CD8-positive, alpha-beta memory T cell (primary cell): ENCODE measurements around the gene MCC. TPM values are rescaled to one million over a fixed set of nuclear protein-coding genes. Genes with fewer than 3 reads are reported as not detected.

Experiments
- CTCF ChIA-PET: fragments of 350-600 bp; sonication (Branson Sonifier 250); formaldehyde crosslinking; loops from one replicate; lab custom pipeline; 2021; ENCODE audit warnings: antibody characterized with exemption; lab: Charles Lee
- POLR2A ChIA-PET: fragments of 350-600 bp; sonication (Branson Sonifier 250); formaldehyde crosslinking; loops from one replicate; lab custom pipeline; 2021; ENCODE audit warnings: antibody characterized with exemption; lab: Charles Lee
- DNase-seq, 5 donors: peaks; one replicate each; pipeline versions ENCODE4 v3.0.0 to v3.0.0-alpha.2; 2020 to 2022; ENCODE audit warnings: mixed read lengths in 1 of 5
- H3K27ac ChIP-seq: one replicate; pipeline ENCODE4 v1.7.0; 2013; ENCODE audit warnings: low read depth, mild to moderate bottlenecking, low read length, moderate library complexity
- H3K27me3 ChIP-seq: 2 replicates; pipeline ENCODE4 v1.7.0; 2013; ENCODE audit warnings: low read length, mild to moderate bottlenecking; ENCODE audit not compliant: insufficient read depth, poor library complexity, severe bottlenecking
- H3K36me3 ChIP-seq: 2 replicates; pipeline ENCODE4 v1.7.0; 2013; ENCODE audit warnings: mild to moderate bottlenecking, low read length, moderate library complexity; ENCODE audit not compliant: insufficient read depth
- H3K4me1 ChIP-seq: 2 replicates; pipeline ENCODE4 v1.7.0; 2013; ENCODE audit warnings: mild to moderate bottlenecking, low read length, moderate library complexity; ENCODE audit not compliant: insufficient read depth
- H3K4me3 ChIP-seq: 2 replicates; pipeline ENCODE4 v1.7.0; 2013; ENCODE audit warnings: mild to moderate bottlenecking, low read length
- H3K9me3 ChIP-seq: 2 replicates; pipeline ENCODE4 v1.7.0; 2013; ENCODE audit warnings: mild to moderate bottlenecking, low read length
- H3K27ac Mint-ChIP-seq, 8 donors: one replicate each; pipeline ENCODE4 v1.8.0; 2020 to 2021; ENCODE audit warnings: mixed read lengths in 8 of 8, mild to moderate bottlenecking in 6 of 8, inconsistent platforms in 3 of 8, moderate library complexity in 3 of 8
- H3K27me3 Mint-ChIP-seq, 2 donors: one replicate each; pipeline ENCODE4 v1.8.0; 2020 to 2021; ENCODE audit warnings: mixed read lengths in 2 of 2, mild to moderate bottlenecking in 1 of 2, moderate library complexity in 1 of 2
- H3K36me3 Mint-ChIP-seq, 3 donors: one replicate each; pipeline ENCODE4 v1.8.0; 2020 to 2021; ENCODE audit warnings: mixed read lengths in 3 of 3, inconsistent platforms in 1 of 3, mild to moderate bottlenecking in 1 of 3
- H3K4me1 Mint-ChIP-seq, 3 donors: one replicate each; pipeline ENCODE4 v1.8.0; 2020 to 2021; ENCODE audit warnings: mixed read lengths in 3 of 3, inconsistent platforms in 1 of 3, mild to moderate bottlenecking in 1 of 3
- H3K4me3 Mint-ChIP-seq, 7 donors: one replicate each; pipeline ENCODE4 v1.8.0; 2020 to 2021; ENCODE audit warnings: mixed read lengths in 7 of 7, mild to moderate bottlenecking in 6 of 7, moderate library complexity in 4 of 7, inconsistent platforms in 2 of 7
- H3K9me3 Mint-ChIP-seq, 5 donors: one replicate each; pipeline ENCODE4 v1.8.0; 2020 to 2022; ENCODE audit warnings: mixed read lengths in 5 of 5, mild to moderate bottlenecking in 3 of 5, moderate library complexity in 2 of 5, inconsistent platforms in 1 of 5
- polyA plus RNA-seq: library from polyadenylated mRNA; unstranded; fragments of 300-500 nt; fragmentation: Illumina TruSeq; gene quantifications from one replicate; pipeline ENCODE4 v1.2.3, GENCODE V29; 2021
- total RNA-seq, 2 experiments: library from RNA; stranded (reverse); gene quantifications; one replicate each; pipeline ENCODE4 v1.2.3, GENCODE V29; 2021

The MCC gene
- total and polyA plus RNA-seq, 3 experiments from 2014 or later = 4.2 to 5.4 (median 4.9) TPM

GRCh38 chr5:113026211-113026610 is 462.0 kb downstream of the MCC start:
- Histone ChIP-seq H3K9me3 (no peaks in the 10 kb centered on the region), H3K27ac (no peak overlapping the region), H3K4me3 (no peak overlapping the region), H3K4me1 (peaks cover 29% of the 10 kb centered on the region), H3K27me3 (no peaks in the 10 kb centered on the region), H3K36me3 (peaks cover 5% of the 10 kb centered on the region)
- Mint-ChIP-seq H3K27ac (peak overlapping the region in 2 of 8 donors; percentile 15 to 81), H3K4me1 (peaks cover 40 to 43% (median 41%) of the 10 kb centered on the region in 3 donors), H3K36me3 (peaks cover 14 to 54% (median 19%) of the 10 kb centered on the region in 3 donors), H3K9me3 (no peaks in the 10 kb centered on the region), H3K4me3 (no peak overlapping the region), H3K27me3 (no peaks in the 10 kb centered on the region)
- no peak for DNase-seq
- ChIA-PET CTCF (interaction anchor here (0.6 to 1.7 kb wide), 3 partner anchors 16 to 580 kb away, joined by 3 to 6 read pairs (median 3); no protein-coding TSS in a partner anchor), POLR2A (no interaction called here)

- Mint-ChIP-seq H3K4me1 (peaks cover 45 to 49% (median 46%) of the 10 kb centered on the region in 3 donors), H3K36me3 (peaks cover 14 to 54% (median 16%) of the 10 kb centered on the region in 3 donors), H3K27ac (peak overlapping the region in 7 of 8 donors; percentile 15 to 81 (median 54)), H3K27me3 (no peaks in the 10 kb centered on the region), H3K9me3 (no peaks in the 10 kb centered on the region), H3K4me3 (no peak overlapping the region)
- Histone ChIP-seq H3K9me3 (no peaks in the 10 kb centered on the region), H3K27ac (no peak overlapping the region), H3K27me3 (no peaks in the 10 kb centered on the region), H3K36me3 (peaks cover 5% of the 10 kb centered on the region), H3K4me3 (no peak overlapping the region), H3K4me1 (peaks cover 35% of the 10 kb centered on the region)
- ChIA-PET CTCF (interaction anchor here (1.2 to 1.7 kb wide), 2 partner anchors 30 to 581 kb away, joined by 3 to 6 read pairs; no protein-coding TSS in a partner anchor), POLR2A (interaction anchor here (0.7 kb wide), 1 partner anchor 108 kb away, joined by 5 read pairs; no protein-coding TSS in a partner anchor)
- no peak for DNase-seq
Observed at GRCh38 chr5:113025596-113025995, 462.7 kb downstream of the MCC start.

GRCh38 chr5:113024076-113024697 is 464.1 kb downstream of the MCC start:
- H3K36me3 Mint-ChIP-seq = peaks cover 9 to 60% (median 10%) of the 10 kb centered on the region in 3 donors
- Histone ChIP-seq H3K4me1 (peaks cover 49% of the 10 kb centered on the region), H3K27me3 (no peaks in the 10 kb centered on the region), H3K9me3 (no peaks in the 10 kb centered on the region), H3K27ac (no peak overlapping the region), H3K4me3 (no peak overlapping the region), H3K36me3 (peaks cover 5% of the 10 kb centered on the region)
- DNase-seq = no peak
- no peak overlapping the region for H3K4me3 Mint-ChIP-seq
- no peaks in the 10 kb centered on the region for H3K9me3 Mint-ChIP-seq
- ChIA-PET CTCF (interaction anchor here (1.4 to 2.3 kb wide), 3 partner anchors 21 to 29 kb away, joined by 4 to 12 read pairs (median 6); no protein-coding TSS in a partner anchor), POLR2A (no interaction called here)
- no peaks in the 10 kb centered on the region for H3K27me3 Mint-ChIP-seq
- peak overlapping the region; percentile 54 to 92 (median 78) for H3K27ac Mint-ChIP-seq
- H3K4me1 Mint-ChIP-seq = peaks cover 56 to 63% (median 59%) of the 10 kb centered on the region in 3 donors

- CTCF ChIA-PET = interaction anchor here (1.3 to 2.3 kb wide), 4 partner anchors 20 to 307 kb away, joined by 3 to 12 read pairs (median 5); no protein-coding TSS in a partner anchor
- peaks cover 10 to 61% (median 11%) of the 10 kb centered on the region in 3 donors for H3K36me3 Mint-ChIP-seq
Observed at GRCh38 chr5:113022661-113023060, 465.6 kb downstream of the MCC start.

GRCh38 chr5:113020461-113021273 is 467.6 kb downstream of the MCC start:
- Mint-ChIP-seq H3K27me3 (no peaks in the 10 kb centered on the region), H3K9me3 (no peaks in the 10 kb centered on the region), H3K36me3 (peaks cover 3 to 53% (median 4%) of the 10 kb centered on the region in 3 donors), H3K4me1 (peaks cover 76 to 85% (median 81%) of the 10 kb centered on the region in 3 donors), H3K27ac (peak overlapping the region; percentile 63 to 91 (median 85)), H3K4me3 (peak overlapping the region in 5 of 7 donors; percentile 24 to 38 (median 33))
- peaks cover 61% of the 10 kb centered on the region for H3K4me1 ChIP-seq
- H3K36me3 ChIP-seq = no peaks in the 10 kb centered on the region
- POLR2A ChIA-PET = interaction anchor here (0.6 to 1.2 kb wide), 2 partner anchors 44 to 274 kb away, joined by 5 to 12 read pairs; partner anchors contain the start of gene DCP2
- no peaks in the 10 kb centered on the region for H3K9me3 ChIP-seq
- H3K27ac ChIP-seq = no peak overlapping the region
- no peaks in the 10 kb centered on the region for H3K27me3 ChIP-seq
- CTCF ChIA-PET = interaction anchor here (1.2 kb wide), 1 partner anchor 27 kb away, joined by 3 read pairs; no protein-coding TSS in a partner anchor
- DNase-seq = peak in 1 of 5 donors; percentile 35
- no peak overlapping the region for H3K4me3 ChIP-seq

More at GRCh38 chr5:113022661-113023060, 465.6 kb downstream of the MCC start:
- H3K9me3 Mint-ChIP-seq = no peaks in the 10 kb centered on the region
- H3K4me1 Mint-ChIP-seq = peaks cover 71 to 78% (median 74%) of the 10 kb centered on the region in 3 donors
- H3K36me3 ChIP-seq = peaks cover 2% of the 10 kb centered on the region
- peak overlapping the region; percentile 64 to 92 (median 82) for H3K27ac Mint-ChIP-seq
- no peak overlapping the region for H3K27ac ChIP-seq
- DNase-seq = peak in 2 of 5 donors; percentile 61 to 74
- POLR2A ChIA-PET = interaction anchor here (1.3 kb wide), 1 partner anchor 27 kb away, joined by 4 read pairs; no protein-coding TSS in a partner anchor
- H3K27me3 ChIP-seq = no peaks in the 10 kb centered on the region
- no peaks in the 10 kb centered on the region for H3K27me3 Mint-ChIP-seq
- H3K4me3 ChIP-seq = no peak overlapping the region
- H3K9me3 ChIP-seq = no peaks in the 10 kb centered on the region
- peak overlapping the region; percentile 17 to 71 (median 65) for H3K4me3 Mint-ChIP-seq
- peaks cover 61% of the 10 kb centered on the region for H3K4me1 ChIP-seq

- ChIA-PET CTCF (no interaction called here), POLR2A (no interaction called here)
- no peak overlapping the region for H3K4me3 ChIP-seq
- Mint-ChIP-seq H3K4me1 (peaks cover 68 to 83% (median 68%) of the 10 kb centered on the region in 3 donors), H3K27ac (peak overlapping the region in 5 of 8 donors; percentile 4 to 85 (median 66)), H3K27me3 (no peaks in the 10 kb centered on the region), H3K4me3 (peak overlapping the region in 2 of 7 donors; percentile 16 to 24), H3K9me3 (no peaks in the 10 kb centered on the region), H3K36me3 (peaks cover 3 to 67% (median 13%) of the 10 kb centered on the region in 3 donors)
- peaks cover 49% of the 10 kb centered on the region for H3K4me1 ChIP-seq
- H3K9me3 ChIP-seq = no peaks in the 10 kb centered on the region
- no peaks in the 10 kb centered on the region for H3K27me3 ChIP-seq
- peaks cover 5% of the 10 kb centered on the region for H3K36me3 ChIP-seq
- DNase-seq = no peak
- no peak overlapping the region for H3K27ac ChIP-seq
Observed at GRCh38 chr5:113017881-113018635, 470.2 kb downstream of the MCC start.

GRCh38 chr5:113005454-113005853 is 482.8 kb downstream of the MCC start:
- Histone ChIP-seq H3K27ac (no peak overlapping the region), H3K27me3 (no peaks in the 10 kb centered on the region), H3K9me3 (no peaks in the 10 kb centered on the region), H3K4me1 (no peaks in the 10 kb centered on the region), H3K4me3 (no peak overlapping the region), H3K36me3 (peaks cover 31% of the 10 kb centered on the region)
- Mint-ChIP-seq H3K9me3 (no peaks in the 10 kb centered on the region), H3K4me1 (peaks cover 8 to 14% (median 8%) of the 10 kb centered on the region in 3 donors), H3K27me3 (no peaks in the 10 kb centered on the region), H3K27ac (peak overlapping the region in 1 of 8 donors; percentile 45), H3K4me3 (no peak overlapping the region), H3K36me3 (peaks cover 0 to 79% (median 21%) of the 10 kb centered on the region in 3 donors)
- CTCF ChIA-PET = no interaction called here
- no peak for DNase-seq
- POLR2A ChIA-PET = no interaction called here
